Heart right ventricle (tissue), 16 donors: ENCODE measurements around the gene BPIFB2. TPM values are rescaled to one million over a fixed set of nuclear protein-coding genes. Genes with fewer than 3 reads are reported as not detected.

Source experiments
- ATAC-seq, 8 donors: fragments of 200-7000 bp; cut with Tn5 transposase; one replicate each; pipeline ENCODE4 v1.9.1; 2020; ENCODE audit warnings: mild to moderate bottlenecking in 8 of 8, moderate library complexity in 8 of 8, moderate number of reproducible peaks in 1 of 8
- DNase-seq, 2 donors: peaks; one replicate each; pipeline ENCODE4 v3.0.0-alpha.2; 2020
- H3K27ac ChIP-seq, 10 donors: fragments of 200-600 bp; sonication (generic) in 2 of 10; one replicate each; pipeline versions ENCODE4 v1.5.0 to v1.8.0; 2020 to 2022; ENCODE audit warnings: mild to moderate bottlenecking in 3 of 10
- H3K27me3 ChIP-seq, 7 donors: fragments of 200-600 bp; one replicate each; pipeline ENCODE4 v1.8.0; 2021 to 2022; ENCODE audit warnings: mild to moderate bottlenecking in 2 of 7
- H3K36me3 ChIP-seq, 9 donors: fragments of 200-600 bp; sonication (generic) in 1 of 9; one replicate each; pipeline versions ENCODE4 v1.5.0 to v1.8.0; 2020 to 2022; ENCODE audit warnings: mild to moderate bottlenecking in 2 of 9
- H3K4me1 ChIP-seq, 9 donors: fragments of 200-600 bp; sonication (generic) in 1 of 9; one replicate each; pipeline versions ENCODE4 v1.5.0 to v1.8.0; 2020 to 2022; ENCODE audit warnings: mild to moderate bottlenecking in 4 of 9
- H3K4me3 ChIP-seq, 10 donors: fragments of 200-600 bp; sonication (generic) in 2 of 10; one replicate each; pipeline versions ENCODE4 v1.5.0 to v1.8.0; 2020 to 2022; ENCODE audit warnings: mild to moderate bottlenecking in 7 of 10, moderate library complexity in 2 of 10
- H3K9me3 ChIP-seq, 11 donors: fragments of 200-600 bp in 10 of 11; sonication (generic) in 2 of 11; one replicate each; pipeline versions ENCODE4 v1.5.0 to v1.8.0; 2013 to 2022; ENCODE audit warnings: mild to moderate bottlenecking in 2 of 11, control low read depth in 1 of 11, moderate library complexity in 1 of 11
- CTCF ChIP-seq, 9 donors: fragments of 200-600 bp; sonication (generic) in 2 of 9; IDR thresholded peaks; one replicate each; pipeline versions ENCODE4 v1.5.0 to v1.8.0; 2021 to 2022; ENCODE audit warnings: antibody characterized with exemption in 9 of 9, mild to moderate bottlenecking in 5 of 9, moderate library complexity in 1 of 9
- WGBS, 2 donors: extraction: QIAGEN DNeasy Blood & Tissue Kit; methylation state at CpG; one replicate each; pipeline ENCODE4 v1.1.7; 2013; ENCODE audit warnings: inconsistent platforms in 1 of 2; 5-methylcytosine and 5-hydroxymethylcytosine counted together
- intact Hi-C, 10 donors: fragments of 100-400 bp; cut with DNase I; formaldehyde crosslinking; loops; one replicate each; pipeline versions ENCODE4 v1.11.1 to v1.14.2; 2022
- polyA plus RNA-seq, 2 donors: library from polyadenylated mRNA; stranded (reverse); fragments of 200-250 nt; gene quantifications; one replicate each; pipeline ENCODE4 v1.2.3, GENCODE V29; 2013
- total RNA-seq, 10 donors: library from RNA; stranded (reverse); fragmentation: NEBNext Ultra II Directional in 3 of 10; extraction: Animal tissue kit (Norgen Biotek cat#: 25700) in 3 of 10; gene quantifications; one replicate each; pipeline versions ENCODE4 v1.2.1 to v1.2.4, GENCODE V29; 2021 to 2023
- donor health status: Arrhythmogenic right ventricular cardiomyopathy.
- donor health status: ischemic (EF 13 %, LVEDD 7.1; RV severe dilation, severe dysfunction).
- donor health status: healthy with polysubstance abuse.
- donor health status: DM: no; HTN: yes; CAD: no.
- donor health status: DM: no; HTN: no; CAD: no.
- donor health status: ischemic (EF 25% LVEDD 6.9; RV normal size, moderate dysfunction).
- donor health status: ischemic (EF 25% LVEDD 5.7; RV mildly dilated, moderate dysfunction).
- donor health status: healthy.
- donor health status: DM: yes; HTN: yes; CAD: no.
- donor health status: Ischemic cardiomyopathy.
- donor health status: ischemic (EF 35%, LVEDD 5.7; RV mildly dilated, moderate dysfunction).
- donor health status: nonischemic (EF 11% LVEDD 7.7; RV severe dilation, severe dysfunction).
- donor health status: DM: yes; HTN: yes; CAD: no.
- donor health status: PGD.
- donor health status: ischemic (EF 29% LVEDD 5.4; RV normal size, mild dysfunction).
- donor health status: nonischemic (EF 23%, LVEDD 6.1; RV moderate dilation, normal function).

Gene BPIFB2
- total and polyA plus RNA-seq, 12 donors, result not detected

- Histone ChIP-seq H3K9me3 (peaks cover 0 to 13% (median 3%) of the 10 kb centered on the region in 11 donors), H3K4me1 (peaks cover 0 to 5% (median 0%) of the 10 kb centered on the region in 9 donors), H3K36me3 (no peaks in the 10 kb centered on the region), H3K27ac (no peak overlapping the region), H3K27me3 (no peaks in the 10 kb centered on the region), H3K4me3 (no peak overlapping the region)
- no peak for TF ChIP-seq CTCF (IDR thresholded peaks at IDR 0.05)
- DNase-seq (no peak), ATAC-seq (no peak)
- intact Hi-C loops, result no loop called here
These were observed 11.7 kb upstream of the BPIFB2 start for GRCh38 chr20:32995802-32996201.

DNA sequence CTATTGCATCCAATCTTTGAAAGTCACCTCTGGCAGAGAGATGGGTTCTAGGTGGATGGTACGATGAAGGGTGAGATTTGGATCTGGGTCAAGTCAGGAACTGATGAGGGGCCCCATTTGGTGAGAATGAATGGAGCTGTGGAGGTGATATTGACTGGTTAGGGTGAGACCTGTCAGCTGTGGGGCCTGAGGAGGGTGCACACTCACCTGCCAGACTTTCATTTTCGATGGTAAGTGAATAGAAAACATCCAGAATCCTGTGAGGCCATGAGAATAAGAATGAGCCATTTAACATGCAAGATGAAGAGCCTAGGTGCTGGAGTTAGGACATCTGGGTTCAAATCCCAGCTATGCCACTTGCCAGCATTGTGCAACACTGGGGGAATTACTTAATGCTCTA is 10.1 kb upstream of the BPIFB2 start:
- H3K36me3 ChIP-seq, result no peaks in the 10 kb centered on the region
- peaks cover 0 to 13% (median 3%) of the 10 kb centered on the region in 11 donors for H3K9me3 ChIP-seq
- ATAC-seq, result no peak
- H3K27ac ChIP-seq, result no peak overlapping the region
- TF ChIP-seq CTCF (IDR thresholded peaks at IDR 0.05), result no peak
- intact Hi-C loops, result no loop called here
- H3K27me3 ChIP-seq, result no peaks in the 10 kb centered on the region
- H3K4me1 ChIP-seq, result peaks cover 0 to 5% (median 0%) of the 10 kb centered on the region in 9 donors
- DNase-seq, result no peak
- 60 to 69% methylated on average over 2 of the region's 2 CpGs for WGBS, 2 donors
- H3K4me3 ChIP-seq, result no peak overlapping the region

- TF ChIP-seq CTCF (IDR thresholded peaks at IDR 0.05), result no peak
- intact Hi-C loops, result loop anchor here in 1 of 10 donors (10.0 kb wide), 1 partner anchor 95 kb away; no protein-coding TSS in a partner anchor
- Histone ChIP-seq H3K9me3 (peaks cover 0 to 14% (median 3%) of the 10 kb centered on the region in 11 donors), H3K27ac (no peak overlapping the region), H3K27me3 (no peaks in the 10 kb centered on the region), H3K4me1 (peaks cover 0 to 5% (median 0%) of the 10 kb centered on the region in 9 donors), H3K36me3 (no peaks in the 10 kb centered on the region), H3K4me3 (no peak overlapping the region)
- DNase-seq, result no peak
- 66 to 74% methylated on average over 9 of the region's 9 CpGs for WGBS, 2 donors
- no peak for ATAC-seq
These were observed 7.8 kb upstream of the BPIFB2 start for GRCh38 chr20:32999603-33000250.

DNA sequence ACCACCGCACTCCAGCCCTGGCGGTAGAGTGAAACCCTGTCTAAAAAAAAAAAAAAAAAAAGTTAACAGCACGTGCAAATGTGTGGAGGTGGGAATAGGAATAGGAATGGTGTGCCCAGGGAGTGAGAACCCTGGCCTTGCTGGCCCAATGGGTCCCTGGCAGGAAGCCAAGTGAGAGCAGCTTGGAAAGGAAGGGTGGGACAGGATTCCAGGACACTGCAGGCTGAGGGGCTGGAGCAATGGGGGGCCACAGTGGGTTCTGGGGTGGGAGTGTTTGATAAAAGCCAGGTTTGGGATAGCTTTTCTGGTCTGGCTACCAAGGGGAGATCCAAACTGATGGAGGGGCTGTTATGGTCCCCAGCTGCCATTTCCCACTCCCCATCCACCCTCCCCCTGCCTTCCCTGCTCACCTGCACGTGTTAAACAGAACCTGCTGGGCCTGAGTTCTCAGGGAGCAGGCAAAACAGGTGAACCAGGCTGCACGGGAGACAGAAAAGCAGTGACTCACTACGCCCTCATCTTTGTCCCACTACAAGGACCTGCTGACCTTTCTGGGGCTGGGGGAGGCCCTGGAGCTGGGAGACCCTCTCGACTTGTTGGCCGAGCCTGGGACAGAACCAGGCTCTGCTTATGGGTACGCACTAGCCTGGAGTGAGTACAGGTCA is 6.6 kb upstream of the BPIFB2 start:
- Histone ChIP-seq H3K27me3 (no peaks in the 10 kb centered on the region), H3K27ac (no peak overlapping the region), H3K36me3 (no peaks in the 10 kb centered on the region), H3K9me3 (peaks cover 0 to 14% (median 0%) of the 10 kb centered on the region in 11 donors), H3K4me3 (no peak overlapping the region), H3K4me1 (peaks cover 0 to 5% (median 0%) of the 10 kb centered on the region in 9 donors)
- no peak for TF ChIP-seq CTCF (IDR thresholded peaks at IDR 0.05)
- no peak for ATAC-seq
- intact Hi-C loops, result loop anchor here in 1 of 10 donors (10.0 kb wide), 1 partner anchor 96 kb away; no protein-coding TSS in a partner anchor
- WGBS, 2 donors, result 66 to 69% methylated on average over 9 of the region's 9 CpGs
- DNase-seq, result no peak
